IPS-18c (cell line): Measurements from ENCODE around the gene PHLDB2.

ENCODE experiments used
- H3K4me3 ChIP-seq: 2 replicates; pipeline ENCODE4 v1.7.0; 2013; ENCODE audit warnings: low read depth, mild to moderate bottlenecking, low read length, moderate library complexity; ENCODE audit not compliant: insufficient read depth
- H3K9me3 ChIP-seq: one replicate; pipeline ENCODE4 v1.6.1; 2013; ENCODE audit warnings: mild to moderate bottlenecking, low read length, moderate library complexity; ENCODE audit not compliant: control insufficient read depth, insufficient read depth

Gene PHLDB2

DNA sequence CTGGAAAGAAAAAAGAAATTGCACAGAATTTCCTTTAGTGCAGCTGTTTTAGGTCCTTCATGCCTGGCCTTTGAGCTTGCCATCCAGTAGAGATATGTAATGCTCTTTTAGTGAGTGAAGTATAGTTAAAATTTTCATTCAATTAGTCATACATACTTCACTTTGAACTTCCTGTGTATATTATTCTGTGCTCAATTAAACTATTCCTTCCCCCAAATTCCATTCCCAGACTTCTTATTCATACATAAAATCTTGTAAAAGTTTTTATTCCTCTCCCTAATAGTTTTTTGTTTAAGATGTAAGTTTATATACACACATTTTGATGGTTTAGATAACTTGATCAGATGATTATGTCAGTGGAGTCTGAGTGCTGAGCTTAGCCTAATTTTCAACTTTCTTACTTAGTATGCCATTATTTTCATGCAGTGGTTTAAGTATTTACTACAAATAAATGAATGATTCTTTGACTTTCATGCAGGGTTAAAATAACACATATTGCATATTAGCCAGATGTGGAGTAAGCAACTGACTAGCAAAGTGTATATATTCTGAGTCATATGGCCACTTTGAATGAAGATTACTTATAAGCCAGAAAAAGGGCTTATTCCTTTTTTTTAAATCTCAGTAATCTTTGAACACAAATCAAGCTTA, 77.3 kb downstream of the PHLDB2 start:
- Histone ChIP-seq H3K4me3 (no peak overlapping the region), H3K9me3 (no peaks in the 10 kb centered on the region)

DNA sequence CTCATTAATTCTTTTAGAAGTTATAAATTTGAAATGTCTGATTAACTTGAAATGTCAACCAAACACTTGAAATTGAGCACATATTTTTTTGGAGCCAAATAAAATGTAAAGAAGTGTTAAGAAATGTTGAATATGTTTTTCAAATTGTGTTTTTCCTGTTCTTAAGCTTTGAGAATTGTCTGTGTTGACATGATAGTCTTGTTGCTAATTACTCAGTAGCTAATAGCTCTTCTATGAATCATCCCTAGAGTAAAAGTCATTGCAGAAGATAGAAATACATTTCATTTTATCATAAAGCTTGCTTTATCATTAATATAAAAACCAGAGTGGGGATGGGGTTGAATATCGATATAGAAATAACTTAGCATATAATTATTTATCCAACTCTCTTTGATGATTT, 77.9 kb downstream of the PHLDB2 start:
- Histone ChIP-seq H3K4me3 (no peak overlapping the region), H3K9me3 (no peaks in the 10 kb centered on the region)

DNA sequence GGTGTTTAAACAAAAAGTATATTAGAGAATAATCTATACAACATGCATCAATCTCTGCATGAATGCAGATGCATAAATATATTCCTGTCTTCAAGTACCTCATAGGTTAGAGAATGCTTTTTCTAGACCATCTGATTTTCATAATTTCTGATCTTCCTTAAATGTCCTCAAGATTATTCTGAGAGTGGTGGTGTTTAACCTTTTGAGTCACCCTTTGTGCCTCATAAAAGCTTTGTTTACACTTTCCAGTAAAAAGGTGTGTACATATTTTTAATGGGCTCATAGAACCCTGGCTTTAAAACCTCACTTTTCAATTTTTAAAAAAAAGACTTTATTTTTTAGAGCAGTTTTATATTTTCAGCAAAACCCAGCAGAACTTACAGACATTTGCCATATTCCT, 78.8 kb downstream of the PHLDB2 start:
- H3K4me3 ChIP-seq: no peak overlapping the region
- no peaks in the 10 kb centered on the region for H3K9me3 ChIP-seq

DNA sequence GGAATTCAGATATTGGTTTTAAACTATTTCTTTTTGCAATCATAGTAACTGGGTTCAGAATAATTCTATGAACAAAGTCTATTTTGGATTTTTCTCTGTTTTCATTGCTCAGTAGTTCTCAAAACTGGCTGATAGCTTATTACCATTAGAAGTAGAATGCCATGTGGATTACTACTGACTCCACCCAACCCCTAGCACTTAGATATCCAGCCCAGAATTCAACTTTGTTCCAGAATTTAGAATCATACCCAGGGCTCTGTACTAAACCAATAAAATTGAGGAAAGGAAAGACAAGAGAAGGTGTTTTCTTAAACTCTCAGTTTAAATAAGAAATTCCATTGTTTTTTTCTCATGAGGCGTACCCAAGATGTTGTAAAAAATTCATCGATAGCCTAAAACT, 80.8 kb downstream of the PHLDB2 start:
- Histone ChIP-seq H3K4me3 (no peak overlapping the region), H3K9me3 (no peaks in the 10 kb centered on the region)

DNA sequence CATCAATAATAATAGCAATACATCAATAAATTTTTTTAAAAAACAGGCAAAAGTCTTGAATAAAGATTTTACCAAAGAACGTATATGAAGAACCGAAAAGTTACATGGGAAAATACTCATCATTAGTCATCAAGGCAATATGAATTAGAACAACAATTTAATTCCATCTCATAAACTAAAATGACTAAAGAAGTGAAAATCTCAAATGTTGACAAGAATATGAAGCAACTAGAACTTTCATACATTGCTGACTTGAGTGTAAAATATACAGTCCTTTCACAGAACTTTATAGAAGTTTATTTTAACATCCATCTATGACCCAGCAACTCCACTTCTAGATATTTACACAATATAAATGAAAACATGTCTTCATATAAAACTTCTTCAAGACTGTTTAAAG, 84.5 kb downstream of the PHLDB2 start:
- H3K9me3 ChIP-seq: no peaks in the 10 kb centered on the region
- no peak overlapping the region for H3K4me3 ChIP-seq

DNA sequence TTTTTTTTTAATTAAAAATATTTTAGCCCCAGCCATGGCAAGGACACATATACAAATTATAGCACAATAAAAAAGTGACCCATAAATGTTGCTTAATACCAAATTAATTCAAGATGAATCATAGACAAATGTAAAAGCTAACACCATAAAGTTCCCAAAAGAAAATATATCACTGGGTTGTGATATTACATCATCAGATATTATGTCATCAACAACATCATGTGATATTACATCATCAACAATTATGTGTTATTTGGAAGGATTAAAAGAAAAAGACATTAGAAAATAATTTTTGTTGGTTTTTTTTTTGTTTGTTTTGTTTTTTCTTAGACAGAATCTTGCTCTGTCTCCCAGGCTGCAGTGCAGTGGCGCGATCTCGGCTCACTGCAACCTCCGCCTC, 85.3 kb downstream of the PHLDB2 start:
- H3K9me3 ChIP-seq: no peaks in the 10 kb centered on the region
- no peak overlapping the region for H3K4me3 ChIP-seq

DNA sequence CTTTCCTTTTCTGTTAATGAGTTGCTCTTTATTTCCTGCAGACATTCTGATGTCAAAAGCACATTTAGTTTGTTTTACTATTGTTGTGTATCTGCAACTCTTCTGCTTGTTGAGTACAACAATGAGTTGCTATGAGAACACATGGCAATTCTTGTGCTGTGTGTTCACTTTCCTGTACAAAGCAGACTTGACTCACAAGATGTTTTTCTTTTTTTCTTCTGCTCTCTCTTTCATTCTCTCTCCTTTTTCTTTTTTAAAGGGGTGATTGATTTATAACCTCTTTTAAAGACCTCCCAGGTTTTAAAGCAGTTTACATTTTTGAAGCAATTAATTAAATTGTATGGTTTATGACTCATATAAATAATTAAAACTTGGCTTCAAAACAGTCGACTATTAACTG, 88.2 kb downstream of the PHLDB2 start:
- no peaks in the 10 kb centered on the region for H3K9me3 ChIP-seq

DNA sequence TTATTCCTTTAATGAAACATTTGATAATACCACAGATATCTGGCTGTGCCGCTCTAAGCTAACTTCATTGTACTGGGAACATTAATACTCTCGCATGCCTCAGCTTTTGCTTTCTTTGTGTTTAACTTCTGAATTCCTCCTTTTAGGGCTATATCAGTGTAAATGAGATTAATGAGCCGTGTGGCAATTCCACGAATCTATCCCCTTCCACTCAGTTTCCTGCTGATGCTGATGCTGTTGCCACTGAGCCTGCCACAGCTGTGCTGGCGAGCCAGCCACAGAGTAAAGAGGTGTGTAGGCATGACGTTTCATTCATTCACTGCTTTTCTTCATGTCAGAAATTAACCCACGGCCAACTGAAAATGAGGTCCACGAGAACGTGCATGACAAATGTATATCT, 89.7 kb downstream of the PHLDB2 start:
- no peak overlapping the region for H3K4me3 ChIP-seq
- H3K9me3 ChIP-seq: no peaks in the 10 kb centered on the region

More for the DNA sequence above, 88.2 kb downstream of the PHLDB2 start:
- H3K4me3 ChIP-seq: no peak overlapping the region

DNA sequence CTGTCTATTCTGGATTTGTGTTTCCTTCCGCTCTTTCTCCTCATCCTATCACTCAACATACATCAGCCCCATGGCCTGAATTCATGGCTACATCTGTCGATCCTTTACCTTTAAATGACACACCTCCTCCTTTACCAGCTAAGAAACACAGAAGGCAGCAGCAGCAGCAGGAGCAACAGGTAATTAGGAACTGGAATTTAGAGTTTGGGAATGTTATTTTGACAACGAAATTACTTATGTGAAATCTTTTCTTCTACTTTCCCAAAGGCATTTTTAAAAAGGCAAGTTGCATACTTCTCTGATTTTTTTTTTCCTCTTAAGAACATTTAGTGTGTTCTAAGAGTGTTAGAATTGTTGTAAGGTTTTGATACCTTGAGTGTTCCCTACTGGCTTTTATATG, 90.6 kb downstream of the PHLDB2 start:
- H3K9me3 ChIP-seq: no peaks in the 10 kb centered on the region
- H3K4me3 ChIP-seq: no peak overlapping the region

DNA sequence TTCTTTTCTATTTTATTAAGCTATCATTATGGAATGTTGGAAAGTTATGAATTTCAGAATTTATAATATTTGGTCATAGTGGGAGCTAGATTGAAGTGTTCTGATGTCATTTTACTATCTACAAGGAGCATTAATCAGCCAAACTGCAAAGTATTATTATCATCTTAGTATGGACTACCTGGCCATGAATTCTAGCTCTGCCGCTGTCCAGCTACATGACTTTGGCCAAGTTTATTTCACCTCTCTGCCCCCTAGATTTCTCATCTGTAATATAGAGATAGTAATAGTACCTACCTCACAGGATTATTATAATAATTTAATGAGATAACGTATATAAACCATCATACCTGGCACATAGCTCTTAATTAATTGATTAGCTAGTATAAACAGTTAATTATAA, 92.0 kb downstream of the PHLDB2 start:
- Histone ChIP-seq H3K4me3 (no peak overlapping the region), H3K9me3 (no peaks in the 10 kb centered on the region)

DNA sequence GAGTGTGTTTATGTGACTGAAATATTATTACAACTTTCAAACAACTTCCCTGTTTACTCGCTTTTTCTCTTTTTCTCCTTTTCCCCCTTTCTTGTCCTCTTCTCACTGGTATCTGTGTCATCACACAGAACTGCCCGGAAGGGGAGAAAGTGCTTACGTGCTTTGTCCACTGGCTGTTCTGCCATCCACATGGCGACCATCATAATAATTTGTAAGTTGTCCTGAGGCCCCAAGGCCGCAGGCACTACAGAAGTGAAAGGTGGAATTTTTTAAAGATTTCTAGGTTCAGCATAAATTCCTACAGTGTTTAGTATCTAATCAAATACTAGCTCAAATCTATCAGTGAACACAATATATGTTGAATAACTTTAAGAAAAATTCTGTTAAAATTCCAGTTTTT, 93.0 kb downstream of the PHLDB2 start:
- Histone ChIP-seq H3K9me3 (no peaks in the 10 kb centered on the region), H3K4me3 (no peak overlapping the region)

DNA sequence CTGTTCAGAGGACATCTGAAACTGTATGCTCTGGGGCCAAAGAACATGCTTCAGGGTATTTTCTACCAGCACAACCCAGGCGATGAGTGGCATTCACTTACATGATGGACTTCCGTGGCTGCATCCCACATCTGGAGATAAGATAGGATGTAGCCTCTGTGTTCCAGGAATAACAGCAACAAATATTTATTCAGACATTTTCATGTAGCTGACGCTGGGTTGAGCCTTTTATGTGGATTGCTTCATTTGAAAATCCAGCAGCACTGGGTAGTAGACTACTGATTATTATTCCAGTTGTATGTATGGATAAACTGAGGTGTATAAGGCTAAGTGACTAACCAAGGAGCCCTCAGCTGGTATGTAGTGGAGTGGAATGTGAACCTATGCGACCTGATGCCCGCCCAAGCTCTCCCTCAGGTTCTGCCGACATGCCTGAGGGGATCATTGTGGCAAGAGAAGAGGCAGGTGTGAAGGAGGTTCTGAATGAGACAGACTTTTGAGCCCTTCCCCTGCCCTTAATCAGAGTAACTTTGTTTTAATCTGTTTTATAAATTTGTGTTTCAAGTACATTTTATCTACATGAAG, 93.9 kb downstream of the PHLDB2 start:
- Histone ChIP-seq H3K9me3 (no peaks in the 10 kb centered on the region), H3K4me3 (no peak overlapping the region)

DNA sequence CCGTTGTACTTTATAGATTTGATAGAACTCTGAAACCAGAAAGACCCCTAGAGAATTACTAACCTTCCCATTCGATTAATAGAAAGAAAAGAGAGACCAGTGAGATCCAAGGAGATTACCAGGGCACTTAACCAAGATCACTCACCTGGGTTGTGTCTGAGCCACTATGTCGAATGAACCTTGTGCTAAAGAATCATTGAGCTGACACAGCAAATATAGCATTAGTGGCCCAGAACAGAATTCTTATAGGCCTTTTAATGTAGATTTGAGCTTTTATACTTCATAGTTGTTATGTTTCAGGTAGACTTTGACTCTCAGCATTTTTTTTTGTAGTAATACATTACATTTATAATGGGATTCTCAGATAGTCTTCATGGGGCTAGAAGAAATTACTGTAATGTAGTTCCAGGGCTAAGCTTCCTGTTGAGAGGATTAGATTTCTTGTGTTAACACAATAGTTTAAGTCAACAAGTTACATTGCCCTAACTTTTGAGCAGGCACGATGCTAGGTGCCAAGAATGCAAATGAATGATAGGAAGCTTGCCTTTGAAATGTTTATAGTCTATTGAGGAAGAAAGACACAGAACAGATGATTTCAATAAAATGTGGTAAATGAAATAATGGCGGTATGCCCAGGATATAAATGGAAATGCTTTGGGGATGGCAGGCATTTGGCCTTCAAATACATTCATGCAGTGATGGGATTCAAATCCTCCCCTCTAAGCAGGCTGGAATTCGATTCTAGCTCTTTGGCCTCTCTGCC, 95.3 kb downstream of the PHLDB2 start:
- Histone ChIP-seq H3K4me3 (no peak overlapping the region), H3K9me3 (no peaks in the 10 kb centered on the region)

DNA sequence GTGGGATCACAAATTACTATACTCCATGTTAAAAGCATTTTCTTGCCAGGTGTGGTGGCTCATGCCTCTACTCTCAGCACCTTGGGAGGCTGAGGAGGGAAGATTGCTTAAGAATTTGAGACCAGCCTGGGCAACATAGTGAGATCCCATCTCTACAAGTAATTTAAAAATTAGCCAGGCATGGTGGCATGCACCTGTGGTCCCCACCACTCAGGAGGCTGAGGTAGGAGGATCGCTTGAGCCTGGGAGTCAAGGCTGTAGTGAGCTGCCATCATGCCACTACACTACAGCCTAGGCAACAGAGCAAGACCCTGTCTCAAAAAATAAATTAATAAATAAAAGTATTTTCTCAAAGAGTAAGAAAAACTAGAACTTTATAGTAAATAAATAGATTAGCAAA, 96.8 kb downstream of the PHLDB2 start:
- H3K9me3 ChIP-seq: no peaks in the 10 kb centered on the region
- H3K4me3 ChIP-seq: no peak overlapping the region

DNA sequence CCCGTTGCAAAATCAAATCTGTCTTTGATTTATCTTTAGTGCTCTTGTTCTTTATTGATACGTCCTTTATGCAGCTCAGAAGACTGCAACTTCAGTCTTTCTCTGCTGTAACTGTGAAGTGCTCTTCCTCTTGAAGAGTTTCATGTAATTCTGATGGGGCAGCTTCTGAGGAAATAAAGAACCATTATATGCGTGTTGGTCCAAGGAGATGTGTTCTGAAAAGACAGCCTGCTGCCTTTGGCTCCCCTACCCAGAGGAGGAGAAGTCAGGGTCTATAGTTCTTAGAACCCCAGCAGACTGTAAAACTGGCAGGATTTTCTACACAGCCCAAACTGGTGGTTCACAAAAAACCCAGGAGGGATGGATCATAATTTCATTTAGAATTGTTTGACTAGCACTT, 97.4 kb downstream of the PHLDB2 start:
- no peak overlapping the region for H3K4me3 ChIP-seq

DNA sequence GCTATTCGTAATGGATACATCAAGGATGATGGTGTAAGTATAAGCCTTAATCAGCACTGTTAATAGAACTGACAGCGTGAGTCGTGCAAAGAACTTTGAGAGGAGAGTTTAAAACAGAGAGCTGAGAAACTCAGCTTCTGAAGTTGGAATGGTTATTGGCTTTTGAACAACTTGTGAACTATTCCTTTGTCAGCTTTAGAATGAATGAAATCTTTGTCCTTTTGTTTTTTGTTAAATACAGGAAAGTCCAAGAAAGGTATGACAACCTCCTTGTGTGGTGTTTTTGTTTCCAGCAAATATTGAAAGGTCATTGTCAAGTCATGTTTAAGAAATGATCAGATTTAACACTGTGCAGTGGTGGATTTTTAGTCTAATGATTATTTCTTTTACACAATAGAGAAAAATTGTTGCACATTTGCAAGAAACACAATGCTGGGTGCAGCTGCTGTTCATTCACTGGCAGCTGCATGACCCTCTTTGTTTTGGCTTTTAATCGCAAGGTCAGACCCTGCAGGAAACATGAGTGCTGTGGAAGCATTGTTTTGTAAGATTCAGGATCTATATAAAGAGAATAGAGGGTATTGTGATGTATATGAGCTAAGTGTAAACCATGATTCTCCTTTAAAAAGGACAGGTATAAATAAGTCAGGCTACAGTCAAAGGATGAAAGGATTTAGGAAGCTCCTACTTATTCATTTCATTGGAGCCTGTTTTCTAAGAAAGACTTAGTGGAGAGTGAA, 98.1 kb downstream of the PHLDB2 start:
- no peak overlapping the region for H3K4me3 ChIP-seq
- H3K9me3 ChIP-seq: no peaks in the 10 kb centered on the region

More for the DNA sequence above, 97.4 kb downstream of the PHLDB2 start:
- H3K9me3 ChIP-seq: no peaks in the 10 kb centered on the region

DNA sequence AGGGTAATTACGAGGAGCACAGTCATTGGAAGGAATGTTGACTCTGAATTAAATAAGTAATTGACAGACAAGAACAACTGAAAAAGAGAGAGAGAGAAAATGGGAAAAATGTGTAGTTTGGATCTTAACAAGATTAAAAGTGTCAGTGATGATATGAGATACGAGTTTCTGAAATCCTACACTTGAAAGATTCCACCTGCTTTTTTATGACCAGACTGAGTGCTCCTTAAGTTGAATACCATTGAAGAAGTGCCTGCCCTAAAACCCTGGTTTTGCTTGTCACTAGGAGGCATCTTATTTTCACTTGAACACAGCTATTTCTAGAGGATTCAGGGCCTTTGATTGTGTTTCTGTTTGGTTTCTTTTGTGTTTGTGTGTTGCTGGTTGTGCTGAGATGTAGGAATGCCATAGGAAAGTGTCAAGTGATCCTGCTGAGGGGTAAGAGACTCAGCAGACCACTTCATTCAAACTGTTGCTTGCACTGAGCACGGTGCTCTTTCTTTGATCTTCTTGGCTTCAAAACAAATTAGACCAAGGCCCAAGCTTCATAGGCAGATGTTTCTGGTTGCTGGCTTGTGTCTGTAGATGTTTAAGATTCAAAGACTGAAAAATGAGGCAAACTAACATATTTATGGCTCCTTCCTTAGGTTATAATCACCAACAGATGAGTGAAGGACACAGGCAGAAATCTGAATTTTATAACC, 102.5 kb downstream of the PHLDB2 start:
- Histone ChIP-seq H3K9me3 (no peaks in the 10 kb centered on the region), H3K4me3 (no peak overlapping the region)
